Upper lobe of left lung (tissue), 6 donors: ENCODE measurements around the gene ADAMTS19. TPM values are rescaled to one million over a fixed set of nuclear protein-coding genes. Genes with fewer than 3 reads are reported as not detected.

Experiments
- ATAC-seq, 2 donors: fragments of 200-7000 bp; cut with Tn5 transposase; one replicate each; pipeline ENCODE4 v1.9.1; 2022; ENCODE audit warnings: mild to moderate bottlenecking in 2 of 2, moderate library complexity in 2 of 2; ENCODE audit not compliant: low FRiP score in 2 of 2
- DNase-seq, 2 donors: peaks; one replicate each; pipeline ENCODE4 v3.0.0-alpha.2; 2019 to 2020
- H3K27ac ChIP-seq, 4 donors: fragments of 200-600 bp; sonication (generic); one replicate each; pipeline ENCODE4 v1.5.1; 2016 to 2019
- H3K27me3 ChIP-seq, 4 donors: fragments of 200-600 bp; sonication (generic); one replicate each; pipeline ENCODE4 v1.5.1; 2017 to 2019
- H3K36me3 ChIP-seq, 4 donors: fragments of 200-600 bp; sonication (generic); one replicate each; pipeline ENCODE4 v1.5.1; 2016 to 2019
- H3K4me1 ChIP-seq, 4 donors: fragments of 200-600 bp; sonication (generic); one replicate each; pipeline ENCODE4 v1.5.1; 2018 to 2019
- H3K4me3 ChIP-seq, 4 donors: fragments of 200-600 bp; sonication (generic); one replicate each; pipeline ENCODE4 v1.5.1; 2017 to 2019; ENCODE audit warnings: mild to moderate bottlenecking in 2 of 4, moderate library complexity in 1 of 4
- H3K9me3 ChIP-seq, 4 donors: fragments of 200-600 bp; sonication (generic); one replicate each; pipeline ENCODE4 v1.5.1; 2018 to 2019
- CTCF ChIP-seq, 6 experiments: fragments of 450-650 bp in 4 of 6; fragments of 200-600 bp in 2 of 6; sonication (generic) in 2 of 6; IDR thresholded peaks; one replicate each; pipeline ENCODE4 v1.5.1; 2016 to 2019; ENCODE audit warnings: antibody characterized with exemption in 6 of 6
- EP300 ChIP-seq, 4 donors: sonication (generic); formaldehyde crosslinking; IDR thresholded peaks; one replicate each; pipeline ENCODE4 v1.5.1; 2017; ENCODE audit warnings: antibody characterized with exemption in 4 of 4, control low read depth in 2 of 4
- POLR2A ChIP-seq, 4 donors: fragments of 450-650 bp; IDR thresholded peaks; one replicate each; pipeline ENCODE4 v1.5.1; 2016 to 2017; ENCODE audit warnings: antibody characterized with exemption in 4 of 4, mild to moderate bottlenecking in 2 of 4
- POLR2AphosphoS5 ChIP-seq, 2 donors: sonication (generic); formaldehyde crosslinking; IDR thresholded peaks; one replicate each; pipeline ENCODE4 v1.5.1; 2017; ENCODE audit warnings: antibody characterized with exemption in 2 of 2
- WGBS, 2 donors: methylation state at CpG; one replicate each; pipeline ENCODE4 v1.1.5; 2017 to 2018; 5-methylcytosine and 5-hydroxymethylcytosine counted together
- total RNA-seq, 6 donors: library from RNA; depleted of rRNA in 4 of 6; stranded (reverse); fragments of >200 nt in 4 of 6; gene quantifications; one replicate each; pipeline versions ENCODE4 v1.1.0 to v1.2.1, GENCODE V29; 2016 to 2021
- donor health status: DM: no; HTN: no; CAD: no; lungs with moderate emphysema.
- donor health status: DM: no; HTN: yes; CAD: no; lungs with severe emphysema.

Gene ADAMTS19
- total RNA-seq, 6 donors from 2014 or later, result 0.17 to 0.29 TPM; not detected in 4

- no peak overlapping the region for H3K4me3 ChIP-seq
- H3K27me3 ChIP-seq, result no peaks in the 10 kb centered on the region
- ATAC-seq, result no peak
- TF ChIP-seq CTCF (IDR thresholded peaks at IDR 0.05), result no peak
- no peak for TF ChIP-seq POLR2A (IDR thresholded peaks at IDR 0.05)
- no peak for TF ChIP-seq POLR2AphosphoS5 (IDR thresholded peaks at IDR 0.05)
- no peak for TF ChIP-seq EP300 (IDR thresholded peaks at IDR 0.05)
- no peaks in the 10 kb centered on the region for H3K4me1 ChIP-seq
- H3K27ac ChIP-seq, result no peak overlapping the region
- H3K9me3 ChIP-seq, result no peaks in the 10 kb centered on the region
- no peak for DNase-seq
- no peaks in the 10 kb centered on the region for H3K36me3 ChIP-seq
- 78 to 82% methylated on average over 2 of the region's 2 CpGs for WGBS, 2 donors
Observed at GRCh38 chr5:129508606-129509005, 48.5 kb downstream of the ADAMTS19 start.

GRCh38 chr5:129509363-129509975 lies 49.4 kb downstream of the ADAMTS19 start:
- Histone ChIP-seq H3K27ac (no peak overlapping the region), H3K9me3 (no peaks in the 10 kb centered on the region), H3K4me3 (no peak overlapping the region), H3K36me3 (no peaks in the 10 kb centered on the region), H3K27me3 (no peaks in the 10 kb centered on the region), H3K4me1 (no peaks in the 10 kb centered on the region)
- ATAC-seq (no peak), DNase-seq (no peak)
- TF ChIP-seq POLR2AphosphoS5 (IDR thresholded peaks at IDR 0.05) (no peak), POLR2A (IDR thresholded peaks at IDR 0.05) (no peak), EP300 (IDR thresholded peaks at IDR 0.05) (no peak), CTCF (IDR thresholded peaks at IDR 0.05) (no peak)
- WGBS, 2 donors, result 88% methylated on average over 2 of the region's 2 CpGs

GRCh38 chr5:129511291-129511690 lies 51.2 kb downstream of the ADAMTS19 start:
- H3K27ac ChIP-seq, result no peak overlapping the region
- H3K27me3 ChIP-seq, result no peaks in the 10 kb centered on the region
- ATAC-seq (no peak), DNase-seq (no peak)
- TF ChIP-seq POLR2AphosphoS5 (IDR thresholded peaks at IDR 0.05), result no peak
- TF ChIP-seq POLR2A (IDR thresholded peaks at IDR 0.05), result no peak
- TF ChIP-seq EP300 (IDR thresholded peaks at IDR 0.05), result no peak
- TF ChIP-seq CTCF (IDR thresholded peaks at IDR 0.05), result no peak
- no peaks in the 10 kb centered on the region for H3K4me1 ChIP-seq
- no peak overlapping the region for H3K4me3 ChIP-seq
- no peaks in the 10 kb centered on the region for H3K36me3 ChIP-seq
- no peaks in the 10 kb centered on the region for H3K9me3 ChIP-seq

GRCh38 chr5:129541051-129541450 lies 81.0 kb downstream of the ADAMTS19 start:
- ATAC-seq (no peak), DNase-seq (no peak)
- WGBS, 2 donors, result 66 to 84% methylated on average over 3 of the region's 3 CpGs
- Histone ChIP-seq H3K4me3 (no peak overlapping the region), H3K9me3 (no peaks in the 10 kb centered on the region), H3K27me3 (no peaks in the 10 kb centered on the region), H3K36me3 (no peaks in the 10 kb centered on the region), H3K4me1 (no peaks in the 10 kb centered on the region), H3K27ac (no peak overlapping the region)
- TF ChIP-seq POLR2A (IDR thresholded peaks at IDR 0.05) (no peak), POLR2AphosphoS5 (IDR thresholded peaks at IDR 0.05) (no peak), CTCF (IDR thresholded peaks at IDR 0.05) (no peak), EP300 (IDR thresholded peaks at IDR 0.05) (no peak)

- Histone ChIP-seq H3K9me3 (peaks cover 0 to 3% (median 0%) of the 10 kb centered on the region in 4 donors), H3K4me3 (no peak overlapping the region), H3K27ac (no peak overlapping the region), H3K4me1 (no peaks in the 10 kb centered on the region), H3K36me3 (no peaks in the 10 kb centered on the region), H3K27me3 (no peaks in the 10 kb centered on the region)
- TF ChIP-seq POLR2A (IDR thresholded peaks at IDR 0.05) (no peak), POLR2AphosphoS5 (IDR thresholded peaks at IDR 0.05) (no peak), CTCF (IDR thresholded peaks at IDR 0.05) (no peak), EP300 (IDR thresholded peaks at IDR 0.05) (no peak)
- 74 to 78% methylated on average over 4 of the region's 4 CpGs for WGBS, 2 donors
- ATAC-seq, result no peak
- no peak for DNase-seq
Observed at GRCh38 chr5:129541648-129542251, 81.7 kb downstream of the ADAMTS19 start.
